Gastroesophageal sphincter (tissue), 4 donors: ENCODE data around the gene PPP1R16B. TPM values are rescaled to one million over a fixed set of nuclear protein-coding genes. Genes with fewer than 3 reads are reported as not detected.

Experiments used
- ATAC-seq: fragments of 150-250 bp; one replicate; pipeline ENCODE4 v1.9.1; 2016; ENCODE audit warnings: mild to moderate bottlenecking, moderate library complexity
- H3K27ac ChIP-seq, 4 donors: fragments of 200-600 bp; sonication (generic) in 3 of 4; 1 replicate in 3 of 4; 2 replicates in 1 of 4; pipeline ENCODE4 v1.5.1; 2016 to 2019
- H3K27me3 ChIP-seq: fragments of 200-600 bp; sonication (generic); one replicate; pipeline ENCODE4 v1.5.1; 2019
- H3K36me3 ChIP-seq, 2 donors: fragments of 200-600 bp; sonication (generic); one replicate each; pipeline ENCODE4 v1.5.1; 2019; ENCODE audit warnings: control low read depth in 1 of 2
- H3K4me1 ChIP-seq, 3 donors: fragments of 200-600 bp; sonication (generic); 1 replicate in 2 of 3; 2 replicates in 1 of 3; pipeline ENCODE4 v1.5.1; 2016 to 2019; ENCODE audit warnings: control low read depth in 2 of 3
- H3K4me3 ChIP-seq, 2 donors: fragments of 200-600 bp; sonication (generic); one replicate each; pipeline ENCODE4 v1.5.1; 2019; ENCODE audit warnings: mild to moderate bottlenecking in 1 of 2, moderate library complexity in 1 of 2
- H3K9me3 ChIP-seq, 3 donors: fragments of 200-600 bp; sonication (generic); one replicate each; pipeline ENCODE4 v1.5.1; 2017 to 2019; ENCODE audit warnings: control low read depth in 2 of 3
- EP300 ChIP-seq: sonication (generic); formaldehyde crosslinking; IDR thresholded peaks from one replicate; pipeline ENCODE4 v1.6.1; 2017; ENCODE audit warnings: antibody characterized with exemption, mild to moderate bottlenecking
- POLR2A ChIP-seq, 2 donors: fragments of 450-650 bp; IDR thresholded peaks; one replicate each; pipeline ENCODE4 v1.6.1; 2017; ENCODE audit warnings: antibody characterized with exemption in 2 of 2, mild to moderate bottlenecking in 2 of 2, moderate library complexity in 1 of 2
- POLR2AphosphoS5 ChIP-seq: sonication (generic); formaldehyde crosslinking; IDR thresholded peaks from one replicate; pipeline ENCODE4 v1.6.1; 2017; ENCODE audit warnings: antibody characterized with exemption
- WGBS, 2 donors: methylation state at CpG; one replicate each; pipeline ENCODE4 v1.1.5; 2018; ENCODE audit warnings: low coverage in 1 of 2; 5-methylcytosine and 5-hydroxymethylcytosine counted together
- total RNA-seq, 4 donors: library from RNA; depleted of rRNA; stranded (reverse); fragments of >200 nt; gene quantifications; one replicate each; pipeline ENCODE4 v1.1.0, GENCODE V29; 2016
- TF ChIP-seq, protein P1 (sequence below), 4 experiments: fragments of 200-600 bp in 2 of 4; fragments of 450-650 bp in 2 of 4; sonication (generic) in 1 of 4; IDR thresholded peaks; one replicate each; pipeline ENCODE4 v1.5.1; 2017 to 2019; ENCODE audit warnings: antibody characterized with exemption in 4 of 4, mild to moderate bottlenecking in 2 of 4, moderate library complexity in 2 of 4

Gene PPP1R16B
- total RNA-seq, 4 donors from 2014 or later, result 4.1 to 10.0 (median 5.5) TPM

DNA sequence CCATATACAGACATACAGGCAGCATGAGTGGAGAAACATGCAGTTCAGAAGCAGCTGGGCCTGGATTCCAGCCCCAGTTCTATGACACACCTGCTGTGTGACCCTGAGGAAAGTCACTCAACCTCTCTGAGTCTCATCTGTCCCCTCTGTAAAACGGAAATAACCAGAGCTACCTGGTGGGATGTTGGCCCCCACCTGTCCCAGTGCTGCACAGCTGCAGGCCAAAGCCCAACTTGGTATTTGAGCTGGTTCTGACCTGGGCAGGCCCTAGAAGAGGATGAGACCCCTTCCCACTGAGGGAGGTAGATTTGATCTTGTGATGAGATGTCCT is 55.5 kb downstream of the PPP1R16B start:
- no peaks in the 10 kb centered on the region for H3K4me1 ChIP-seq
- 86% methylated on average over 1 of the region's 1 CpG; no CpG with 5 or more reads in 1 of the 2 donors for WGBS, 2 donors
- ATAC-seq, result no peak
- H3K27ac ChIP-seq, result no peak overlapping the region
- TF ChIP-seq, protein P1, sequence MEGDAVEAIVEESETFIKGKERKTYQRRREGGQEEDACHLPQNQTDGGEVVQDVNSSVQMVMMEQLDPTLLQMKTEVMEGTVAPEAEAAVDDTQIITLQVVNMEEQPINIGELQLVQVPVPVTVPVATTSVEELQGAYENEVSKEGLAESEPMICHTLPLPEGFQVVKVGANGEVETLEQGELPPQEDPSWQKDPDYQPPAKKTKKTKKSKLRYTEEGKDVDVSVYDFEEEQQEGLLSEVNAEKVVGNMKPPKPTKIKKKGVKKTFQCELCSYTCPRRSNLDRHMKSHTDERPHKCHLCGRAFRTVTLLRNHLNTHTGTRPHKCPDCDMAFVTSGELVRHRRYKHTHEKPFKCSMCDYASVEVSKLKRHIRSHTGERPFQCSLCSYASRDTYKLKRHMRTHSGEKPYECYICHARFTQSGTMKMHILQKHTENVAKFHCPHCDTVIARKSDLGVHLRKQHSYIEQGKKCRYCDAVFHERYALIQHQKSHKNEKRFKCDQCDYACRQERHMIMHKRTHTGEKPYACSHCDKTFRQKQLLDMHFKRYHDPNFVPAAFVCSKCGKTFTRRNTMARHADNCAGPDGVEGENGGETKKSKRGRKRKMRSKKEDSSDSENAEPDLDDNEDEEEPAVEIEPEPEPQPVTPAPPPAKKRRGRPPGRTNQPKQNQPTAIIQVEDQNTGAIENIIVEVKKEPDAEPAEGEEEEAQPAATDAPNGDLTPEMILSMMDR (IDR thresholded peaks at IDR 0.05), result no peak
- TF ChIP-seq EP300 (no peak), POLR2AphosphoS5 (no peak), POLR2A (IDR thresholded peaks at IDR 0.05) (no peak)
- no peak overlapping the region for H3K4me3 ChIP-seq
- H3K36me3 ChIP-seq, result no peaks in the 10 kb centered on the region
- peaks cover 6% of the 10 kb centered on the region for H3K27me3 ChIP-seq
- H3K9me3 ChIP-seq, result no peaks in the 10 kb centered on the region

DNA sequence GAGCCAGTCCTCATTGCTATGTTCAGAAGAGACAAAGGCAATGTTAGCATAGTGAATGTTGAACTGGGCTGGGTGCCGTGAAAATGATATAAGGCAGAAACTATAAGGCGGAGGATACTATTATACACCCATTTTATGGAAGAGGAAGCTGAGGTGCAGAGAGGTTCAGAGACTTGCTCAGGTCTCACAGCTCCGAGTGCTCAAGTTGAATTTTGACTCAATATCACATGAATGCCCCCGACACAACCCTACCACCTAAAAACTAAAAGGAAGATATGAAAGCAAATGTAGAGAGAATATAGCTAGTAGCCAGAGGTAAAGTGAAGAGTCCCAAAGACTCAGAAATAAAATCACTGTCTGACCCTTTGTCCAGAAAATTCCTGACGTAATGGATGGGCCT is 56.7 kb downstream of the PPP1R16B start:
- Histone ChIP-seq H3K9me3 (no peaks in the 10 kb centered on the region), H3K4me1 (no peaks in the 10 kb centered on the region), H3K27me3 (peaks cover 9% of the 10 kb centered on the region), H3K27ac (no peak overlapping the region), H3K36me3 (no peaks in the 10 kb centered on the region), H3K4me3 (no peak overlapping the region)
- 85 to 90% methylated on average over 4 to 5 of the region's 5 CpGs for WGBS, 2 donors
- TF ChIP-seq POLR2A (IDR thresholded peaks at IDR 0.05), result no peak
- TF ChIP-seq, protein P1 (IDR thresholded peaks at IDR 0.05), result no peak
- ATAC-seq, result no peak

DNA sequence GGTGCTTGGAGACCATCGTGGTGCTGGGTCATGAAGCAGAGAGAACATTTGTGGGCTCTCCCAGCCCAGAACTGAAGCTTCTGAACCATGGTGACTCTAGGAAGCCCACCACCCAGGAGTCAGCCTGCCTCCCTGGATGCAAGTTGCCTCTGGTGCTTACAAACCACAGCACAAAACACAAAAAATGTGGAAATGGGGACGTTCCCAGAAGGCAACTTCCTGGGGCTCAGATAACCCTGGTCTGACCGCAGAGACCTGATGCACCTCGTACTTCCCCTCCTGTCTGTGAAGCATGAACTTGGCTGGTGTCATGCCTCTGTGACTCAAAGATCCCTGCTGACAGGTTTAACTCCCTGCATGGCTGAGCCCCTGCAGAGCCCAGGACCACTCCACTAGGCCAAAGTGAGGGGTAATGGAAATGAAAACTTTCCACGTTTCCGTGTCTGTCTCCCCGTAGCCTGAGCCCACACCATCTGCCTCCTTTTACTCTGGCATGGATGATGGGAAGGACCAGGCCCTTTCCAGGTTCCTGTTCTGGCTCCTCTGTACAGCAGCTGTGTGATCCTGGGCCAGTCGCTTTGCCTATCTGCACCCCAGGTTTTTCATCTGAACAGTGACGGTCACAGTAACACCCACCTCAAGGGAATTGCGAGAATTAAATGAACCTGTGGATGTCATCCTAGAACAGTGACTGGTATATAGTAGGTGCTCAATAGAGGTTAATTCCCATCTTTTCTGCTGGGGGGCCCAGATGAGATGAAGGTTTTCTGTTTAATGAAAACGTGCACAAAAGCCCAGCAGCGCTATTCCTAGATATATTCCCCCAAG is 57.7 kb downstream of the PPP1R16B start:
- no peak for ATAC-seq

DNA sequence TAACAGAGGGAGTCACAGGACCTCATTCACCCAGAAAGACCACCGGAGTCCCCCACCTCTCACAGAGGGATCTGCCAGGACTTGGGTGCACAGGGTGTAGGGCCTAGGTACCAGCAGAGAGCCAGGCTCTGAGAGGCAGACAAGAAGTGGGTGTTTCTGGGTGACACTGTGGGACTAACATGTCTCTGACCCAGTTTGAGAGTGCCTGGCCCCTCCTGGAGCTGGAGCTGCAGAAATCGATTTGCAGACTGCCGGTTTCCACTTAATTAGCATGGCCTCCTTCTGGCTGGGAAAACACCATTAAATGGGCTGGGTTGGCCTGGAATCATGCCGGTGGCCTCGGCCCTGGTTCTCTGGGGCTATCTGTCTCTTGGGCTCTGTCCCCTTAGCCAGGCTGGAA is 59.2 kb downstream of the PPP1R16B start:
- H3K27ac ChIP-seq, result no peak overlapping the region
- TF ChIP-seq, protein P1 (IDR thresholded peaks at IDR 0.05), result no peak
- TF ChIP-seq POLR2AphosphoS5, result no peak
- no peak for TF ChIP-seq POLR2A (IDR thresholded peaks at IDR 0.05)
- no peak for TF ChIP-seq EP300
- H3K9me3 ChIP-seq, result peaks cover 0 to 9% (median 0%) of the 10 kb centered on the region in 3 donors
- no peaks in the 10 kb centered on the region for H3K4me1 ChIP-seq
- H3K27me3 ChIP-seq, result peaks cover 14% of the 10 kb centered on the region
- H3K36me3 ChIP-seq, result no peaks in the 10 kb centered on the region
- WGBS, 2 donors, result no CpG with 5 or more reads among the region's 5 CpGs
- H3K4me3 ChIP-seq, result no peak overlapping the region
- no peak for ATAC-seq

More for the DNA sequence above, 57.7 kb downstream of the PPP1R16B start:
- WGBS, 2 donors, result 44 to 71% methylated on average over 6 to 9 of the region's 12 CpGs
- Histone ChIP-seq H3K9me3 (no peaks in the 10 kb centered on the region), H3K27ac (no peak overlapping the region), H3K4me1 (no peaks in the 10 kb centered on the region), H3K4me3 (no peak overlapping the region), H3K36me3 (no peaks in the 10 kb centered on the region), H3K27me3 (peaks cover 9% of the 10 kb centered on the region)
- TF ChIP-seq POLR2AphosphoS5, result no peak
- TF ChIP-seq EP300, result no peak
- TF ChIP-seq POLR2A (IDR thresholded peaks at IDR 0.05), result no peak
- TF ChIP-seq, protein P1 (IDR thresholded peaks at IDR 0.05), result no peak
